PFSK-1 (cell line): ENCODE data around the gene PLCD1.

Experiments
- FOXP2 ChIP-seq: optimal IDR thresholded peaks from 2 replicates; pipeline ENCODE3; 2011; ENCODE audit warnings: borderline replicate concordance, control low read depth, inconsistent platforms; ENCODE audit not compliant: insufficient read depth; ENCODE audit errors: extremely low read length, extremely low read depth
- POLR2AphosphoS5 ChIP-seq: IDR thresholded peaks from 2 replicates; pipeline ENCODE4 v1.6.1; 2012; ENCODE audit warnings: low read depth, mild to moderate bottlenecking, control low read depth, low read length, moderate library complexity
- SIN3A ChIP-seq: IDR thresholded peaks from 2 replicates; pipeline ENCODE4 v1.6.1; 2012; ENCODE audit warnings: mild to moderate bottlenecking, low read length, moderate library complexity, borderline replicate concordance; ENCODE audit not compliant: insufficient read depth
- TAF1 ChIP-seq: IDR thresholded peaks from 2 replicates; pipeline ENCODE4 v1.6.1; 2012; ENCODE audit warnings: low read length, control low read depth, borderline replicate concordance; ENCODE audit not compliant: insufficient read depth
- TF ChIP-seq, protein P1 (sequence below), 2 experiments: IDR thresholded peaks; 2 replicates each; pipeline versions ENCODE4 v1.6.1 to v1.8.0; 2011 to 2012; ENCODE audit warnings: low read depth in 2 of 2, low read length in 2 of 2, control low read depth in 1 of 2, inconsistent platforms in 1 of 2, mild to moderate bottlenecking in 1 of 2, moderate library complexity in 1 of 2; ENCODE audit not compliant: insufficient read depth in 1 of 2

The PLCD1 gene

GRCh38 chr3:38021196-38021595, 8.2 kb downstream of the PLCD1 start:
- TF ChIP-seq FOXP2: no peak
- no peak for TF ChIP-seq TAF1
- no peak for TF ChIP-seq SIN3A

- no peak for TF ChIP-seq SIN3A
- no peak for TF ChIP-seq POLR2AphosphoS5
- TF ChIP-seq, protein P1, sequence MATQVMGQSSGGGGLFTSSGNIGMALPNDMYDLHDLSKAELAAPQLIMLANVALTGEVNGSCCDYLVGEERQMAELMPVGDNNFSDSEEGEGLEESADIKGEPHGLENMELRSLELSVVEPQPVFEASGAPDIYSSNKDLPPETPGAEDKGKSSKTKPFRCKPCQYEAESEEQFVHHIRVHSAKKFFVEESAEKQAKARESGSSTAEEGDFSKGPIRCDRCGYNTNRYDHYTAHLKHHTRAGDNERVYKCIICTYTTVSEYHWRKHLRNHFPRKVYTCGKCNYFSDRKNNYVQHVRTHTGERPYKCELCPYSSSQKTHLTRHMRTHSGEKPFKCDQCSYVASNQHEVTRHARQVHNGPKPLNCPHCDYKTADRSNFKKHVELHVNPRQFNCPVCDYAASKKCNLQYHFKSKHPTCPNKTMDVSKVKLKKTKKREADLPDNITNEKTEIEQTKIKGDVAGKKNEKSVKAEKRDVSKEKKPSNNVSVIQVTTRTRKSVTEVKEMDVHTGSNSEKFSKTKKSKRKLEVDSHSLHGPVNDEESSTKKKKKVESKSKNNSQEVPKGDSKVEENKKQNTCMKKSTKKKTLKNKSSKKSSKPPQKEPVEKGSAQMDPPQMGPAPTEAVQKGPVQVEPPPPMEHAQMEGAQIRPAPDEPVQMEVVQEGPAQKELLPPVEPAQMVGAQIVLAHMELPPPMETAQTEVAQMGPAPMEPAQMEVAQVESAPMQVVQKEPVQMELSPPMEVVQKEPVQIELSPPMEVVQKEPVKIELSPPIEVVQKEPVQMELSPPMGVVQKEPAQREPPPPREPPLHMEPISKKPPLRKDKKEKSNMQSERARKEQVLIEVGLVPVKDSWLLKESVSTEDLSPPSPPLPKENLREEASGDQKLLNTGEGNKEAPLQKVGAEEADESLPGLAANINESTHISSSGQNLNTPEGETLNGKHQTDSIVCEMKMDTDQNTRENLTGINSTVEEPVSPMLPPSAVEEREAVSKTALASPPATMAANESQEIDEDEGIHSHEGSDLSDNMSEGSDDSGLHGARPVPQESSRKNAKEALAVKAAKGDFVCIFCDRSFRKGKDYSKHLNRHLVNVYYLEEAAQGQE (IDR thresholded peaks at IDR 0.05; ENCODE audit: insufficient read depth in 1 of 2, low read depth in 2 of 2, low read length in 2 of 2): no peak
- no peak for TF ChIP-seq TAF1
These were observed 9.1 kb downstream of the PLCD1 start for GRCh38 chr3:38020342-38020726.

- no peak for TF ChIP-seq POLR2AphosphoS5
- TF ChIP-seq FOXP2: no peak
- TF ChIP-seq, protein P1 (IDR thresholded peaks at IDR 0.05; ENCODE audit: insufficient read depth in 1 of 2, low read depth in 2 of 2, low read length in 2 of 2): no peak
- TF ChIP-seq SIN3A: no peak
- TF ChIP-seq TAF1: no peak
These were observed 9.6 kb downstream of the PLCD1 start for GRCh38 chr3:38019658-38020341.

GRCh38 chr3:38018296-38019266, 10.9 kb downstream of the PLCD1 start:
- TF ChIP-seq FOXP2: no peak
- TF ChIP-seq, protein P1 (IDR thresholded peaks at IDR 0.05; ENCODE audit: insufficient read depth in 1 of 2, low read depth in 2 of 2, low read length in 2 of 2): no peak
- no peak for TF ChIP-seq POLR2AphosphoS5
- TF ChIP-seq TAF1: no peak
- TF ChIP-seq SIN3A: no peak

GRCh38 chr3:38017445-38018295, 11.8 kb downstream of the PLCD1 start:
- TF ChIP-seq TAF1 (no peak), FOXP2 (no peak), POLR2AphosphoS5 (no peak), SIN3A (no peak)
- TF ChIP-seq, protein P1 (IDR thresholded peaks at IDR 0.05; ENCODE audit: insufficient read depth in 1 of 2, low read depth in 2 of 2, low read length in 2 of 2): no peak
